K562 (cell line): Measurements from ENCODE around the gene KRT34. TPM values are rescaled to one million over a fixed set of nuclear protein-coding genes. Genes with fewer than 3 reads are reported as not detected.

Experiments used
- ATAC-seq: fragments of 200-7000 bp; cut with Tn5 transposase; 3 replicates; pipeline ENCODE4 v1.9.1; 2020; ENCODE audit warnings: moderate library complexity
- BruUV-seq: library from RNA; stranded (reverse); fragments of 400-500 nt; replicated peaks from 2 replicates; lab custom pipeline; 2021; lab: Mats Ljungman, UMichigan
- CTCF ChIA-PET: fragments of 300-600 bp; formaldehyde crosslinking; extraction: SDS; loops from one replicate; lab custom pipeline; 2021; ENCODE audit warnings: low intra/inter-chr PET ratio; lab: Yijun Ruan, JAX
- POLR2A ChIA-PET: fragments of 300-600, 350-650 bp; sonication (Branson Sonifier 250); formaldehyde crosslinking; extraction: SDS; loops from one replicate; lab custom pipeline; 2021; ENCODE audit warnings: antibody characterized with exemption, inconsistent platforms; lab: Yijun Ruan, JAX
- DNase-seq, 4 experiments: peaks; one replicate each; pipeline versions ENCODE4 v3.0.0 to v3.0.0-alpha.2; 2011 to 2018; ENCODE audit warnings: low spot score in 3 of 4, mixed read lengths in 3 of 4; ENCODE audit errors: extremely low read depth in 1 of 4
- FAIRE-seq: peaks from 2 replicates; lab custom pipeline; 2011; peaks lifted over from hg19 to GRCh38; lab: Jason Lieb, UNC
- H2AFZ ChIP-seq: 2 replicates; pipeline ENCODE4 v1.6.0; 2011; ENCODE audit warnings: low read depth, low read length, control low read depth, inconsistent platforms
- H3K27ac ChIP-seq: fragments of 200-600 bp; 3 replicates; pipeline ENCODE4 v1.8.0; 2011; ENCODE audit warnings: low read depth, mild to moderate bottlenecking, control low read depth, inconsistent platforms, low read length, moderate library complexity, mixed read lengths; ENCODE audit errors: extremely low read depth
- H3K27me3 ChIP-seq, 2 experiments: fragments of 300-600 bp in 1 of 2; 2 replicates in 1 of 2; 3 replicates in 1 of 2; pipeline versions ENCODE4 v1.6.0 to v1.8.0; 2011; ENCODE audit warnings: inconsistent platforms in 2 of 2, low read length in 2 of 2, mild to moderate bottlenecking in 1 of 2, mixed read lengths in 1 of 2, moderate library complexity in 1 of 2; ENCODE audit not compliant: control insufficient read depth in 2 of 2, insufficient read depth in 2 of 2
- H3K36me3 ChIP-seq: fragments of 300-600 bp; 3 replicates; pipeline ENCODE4 v1.8.0; 2011; ENCODE audit warnings: mild to moderate bottlenecking, low read length, inconsistent platforms; ENCODE audit not compliant: control insufficient read depth, insufficient read depth
- H3K4me1 ChIP-seq, 2 experiments: fragments of 200-600 bp in 1 of 2; replicated peaks in 1 of 2; 2 replicates in 1 of 2; 3 replicates in 1 of 2; pipeline versions ENCODE4 v1.5.1 to v1.8.0; 2011; ENCODE audit warnings: inconsistent platforms in 2 of 2, low read length in 2 of 2, mild to moderate bottlenecking in 1 of 2, mixed read lengths in 1 of 2, moderate library complexity in 1 of 2; ENCODE audit not compliant: control insufficient read depth in 2 of 2, insufficient read depth in 2 of 2
- H3K4me2 ChIP-seq: 2 replicates; pipeline ENCODE4 v1.6.1; 2011; ENCODE audit warnings: low read length, control low read depth, inconsistent platforms, mixed read lengths; ENCODE audit not compliant: insufficient read depth
- H3K4me3 ChIP-seq: fragments of 200-600 bp; sonication (generic), shearing (Covaris generic); 2 replicates; pipeline ENCODE4 v1.5.1; 2016; ENCODE audit warnings: control low read depth, inconsistent platforms
- H3K79me2 ChIP-seq: fragments of 200-600 bp; 3 replicates; pipeline ENCODE4 v1.8.0; 2011; ENCODE audit warnings: low read length, inconsistent platforms; ENCODE audit not compliant: control insufficient read depth, insufficient read depth
- H3K9ac ChIP-seq, 2 experiments: 2 replicates each; pipeline versions ENCODE4 v1.6.0 to v1.6.1; 2011; ENCODE audit warnings: low read depth in 2 of 2, low read length in 2 of 2, control low read depth in 1 of 2, inconsistent platforms in 1 of 2, mild to moderate bottlenecking in 1 of 2, mixed read lengths in 1 of 2; ENCODE audit not compliant: insufficient read depth in 1 of 2
- H3K9me1 ChIP-seq: one replicate; pipeline ENCODE4 v1.6.0; 2011; ENCODE audit warnings: inconsistent platforms, mild to moderate bottlenecking, low read length, moderate library complexity; ENCODE audit not compliant: control insufficient read depth, insufficient read depth
- H3K9me3 ChIP-seq: replicated peaks from 2 replicates; pipeline ENCODE4 v1.5.1; 2011; ENCODE audit warnings: low read depth, low read length, inconsistent platforms; ENCODE audit not compliant: control insufficient read depth, insufficient read depth
- H4K20me1 ChIP-seq: replicated peaks from 2 replicates; pipeline ENCODE4 v1.6.1; 2011; ENCODE audit warnings: low read length, inconsistent platforms, mixed read lengths; ENCODE audit not compliant: control insufficient read depth, insufficient read depth
- CREB3 ChIP-seq: fragments of 450-650 bp; conservative IDR thresholded peaks from 2 replicates; pipeline ENCODE4 v1.6.1; 2016; ENCODE audit warnings: missing genetic modification characterization, low read depth, mild to moderate bottlenecking, missing compliant biosample characterization, moderate library complexity
- CREM ChIP-seq: IDR thresholded peaks from 2 replicates; pipeline ENCODE4 v1.6.1; 2014; ENCODE audit warnings: antibody characterized with exemption, low read depth
- CUX1 ChIP-seq: fragments of 200-800 bp; sonication (Bioruptor generic); IDR thresholded peaks from 2 replicates; pipeline ENCODE4 v1.6.1; 2016; ENCODE audit warnings: missing genetic modification characterization, missing compliant biosample characterization
- HCFC1 ChIP-seq: IDR thresholded peaks from 2 replicates; pipeline ENCODE4 v1.6.1; 2012; ENCODE audit warnings: low read depth, low read length, improper control_type of control experiment
- RBM14 ChIP-seq: fragments of 200-400 bp; formaldehyde crosslinking; IDR thresholded peaks from 2 replicates; pipeline ENCODE4 v1.6.1; 2018; ENCODE audit warnings: low read depth, mild to moderate bottlenecking, low read length, moderate library complexity, borderline replicate concordance; ENCODE audit not compliant: insufficient read depth
- SRF ChIP-seq, 2 experiments: fragments of 250-450, 450-650 bp in 1 of 2; sonication (Bioruptor Pico) in 1 of 2; sonication (generic) in 1 of 2; formaldehyde crosslinking; IDR thresholded peaks; 2 replicates each; pipeline versions ENCODE4 v1.5.0 to v1.5.1; 2020 to 2022; ENCODE audit warnings: mild to moderate bottlenecking in 1 of 2, missing genetic modification reagents in 1 of 2
- ZNF24 ChIP-seq: fragments of 450-650 bp; IDR thresholded peaks from 2 replicates; pipeline ENCODE4 v1.6.1; 2016
- ZNF512 ChIP-seq: IDR thresholded peaks from 2 replicates; pipeline ENCODE4 v1.6.1; 2016; ENCODE audit warnings: missing genetic modification characterization, missing compliant biosample characterization
- ZSCAN32 ChIP-seq: fragments of 450-650 bp; formaldehyde crosslinking; IDR thresholded peaks from 2 replicates; pipeline ENCODE4 v1.4.0; 2020; ENCODE audit warnings: mild to moderate bottlenecking, moderate library complexity
- WGBS: fragments of 100-300 bp; shearing (Covaris generic); methylation state at CpG from one replicate; pipeline ENCODE4 v1.1.6; 2016; ENCODE audit warnings: low coverage, mixed read lengths; ENCODE audit not compliant: insufficient coverage; ENCODE audit errors: missing lambda C conversion rate; 5-methylcytosine and 5-hydroxymethylcytosine counted together
- in situ Hi-C: fragments of 300-500 bp; cut with MboI; formaldehyde crosslinking; loops from 4 replicates; pipeline ENCODE4 v1.15.0; 2018; ENCODE audit warnings: inconsistent platforms, mixed read lengths
- intact Hi-C: fragments of 100-400 bp; cut with micrococcal nuclease; formaldehyde crosslinking; loops from 2 replicates; pipeline ENCODE4 v1.14.2; 2022
- polyA plus RNA-seq, 8 experiments: library from polyadenylated mRNA; depleted of rRNA in 4 of 8; stranded (reverse) in 5 of 8; unstranded in 3 of 8; fragments of >200 nt; fragmentation: Nextera tagmentation in 2 of 8; fragmentation: Illumina TruSeq in 1 of 8; extraction: Ambion mirVana in 2 of 8; extraction: Trizol in 1 of 8; gene quantifications; 2 replicates each; pipeline versions ENCODE4 v1.2.1 to v1.2.3, GENCODE V29; 2011 to 2014; ENCODE audit warnings: inconsistent platforms in 1 of 8, missing spikeins in 1 of 8
- total RNA-seq, 7 experiments: library from RNA; depleted of rRNA in 6 of 7; stranded (reverse); fragments of >200 nt in 6 of 7; fragmentation: Illumina TruSeq in 2 of 7; extraction: Trizol in 2 of 7; gene quantifications; 2 replicates each; pipeline versions ENCODE4 v1.2.1 to v1.2.3, GENCODE V29; 2011 to 2021; ENCODE audit warnings: low replicate concordance in 1 of 7

KRT34 gene
- total and polyA plus RNA-seq, 9 of the 15 experiments (the other 6 are each of a cell fraction or from before 2014, with no cell fraction given) = not detected

GRCh38 chr17:41404024-41404671 lies 22.0 kb upstream of the KRT34 start:
- in situ Hi-C loops (no loop called here), intact Hi-C loops (no loop called here)
- Histone ChIP-seq H3K9me1 (no peaks in the 10 kb centered on the region), H3K36me3 (no peaks in the 10 kb centered on the region), H3K79me2 (no peaks in the 10 kb centered on the region), H2AFZ (no peak overlapping the region), H3K4me2 (no peak overlapping the region), H3K27ac (no peak overlapping the region), H3K4me1 (no peaks in the 10 kb centered on the region), H4K20me1 (no peaks in the 10 kb centered on the region; the same call in 1 of the 2 replicates), H3K9me3 (no peaks in the 10 kb centered on the region), H3K27me3 (peaks cover 3 to 50% of the 10 kb centered on the region in 2 experiments; a peak in 3 of 5 replicates), H3K4me3 (no peak overlapping the region), H3K9ac (no peak overlapping the region)
- BruUV-seq = no TSS peak
- ATAC-seq = no peak
- DNase-seq = peak in 1 of 4 experiments; percentile 18
- ChIA-PET CTCF (no interaction called here), POLR2A (interaction anchor here (0.6 to 1.9 kb wide), 4 partner anchors 12 to 335 kb away, joined by 3 to 5 read pairs (median 4); no protein-coding TSS in a partner anchor)
- FAIRE-seq = no peak
- under 1% methylated on average over 7 of the region's 7 CpGs for WGBS
- no peak for TF ChIP-seq CREB3
- TF ChIP-seq HCFC1 = no peak
- no peak for TF ChIP-seq ZNF24
- TF ChIP-seq SRF (CRISPR knock-in tag; IDR thresholded peaks at IDR 0.05) = peak in 1 of 2 experiments; percentile 36; a peak in 1 of 4 replicates
- no peak for TF ChIP-seq RBM14
- TF ChIP-seq CREM = peak; percentile 26; the same call in 1 of the 2 replicates
- no peak for TF ChIP-seq ZSCAN32 (CRISPR knock-in tag)
- TF ChIP-seq ZNF512 = no peak
- no peak for TF ChIP-seq CUX1 (CRISPR knock-in tag)
